ENCODE data around the gene SLC51B.
"Not testable (repeated sequence)": the region's sequence is repeated elsewhere in the genome, so short reads cannot be mapped to it uniquely, and the experiment has no call there.

SLC51B gene

GRCh38 chr15:65066001-65066634, 20.9 kb downstream of the SLC51B start:
- DNase-seq (ENCODE audit: low read depth): no peak

- DNase-seq (ENCODE audit: low read depth): no peak
Observed at GRCh38 chr15:65066635-65067316, 21.6 kb downstream of the SLC51B start.

GRCh38 chr15:65067317-65067644, 22.1 kb downstream of the SLC51B start:
- no peak for DNase-seq (ENCODE audit: low read depth)

- no peak for DNase-seq (ENCODE audit: low read depth)
Observed at GRCh38 chr15:65067645-65068402, 22.6 kb downstream of the SLC51B start, which contains the start of gene RASL12. Gene RASL12 (minus strand): TSS chr15:65067991. CDS start chr15:65067835, 156 bp downstream.

- DNase-seq (ENCODE audit: low read depth): no peak
Observed at GRCh38 chr15:65068403-65068788, 23.2 kb downstream of the SLC51B start.

- no peak for DNase-seq (ENCODE audit: low read depth)
Observed at GRCh38 chr15:65069179-65069578, 24.0 kb downstream of the SLC51B start.

- DNase-seq (ENCODE audit: low read depth): no peak
Observed at GRCh38 chr15:65069779-65070546, 24.8 kb downstream of the SLC51B start.

GRCh38 chr15:65071381-65071811, 26.2 kb downstream of the SLC51B start:
- no peak for DNase-seq (ENCODE audit: low read depth)

GRCh38 chr15:65072027-65072426, 26.8 kb downstream of the SLC51B start:
- DNase-seq (ENCODE audit: low read depth): no peak

GRCh38 chr15:65072617-65073016, 27.4 kb downstream of the SLC51B start:
- no peak for DNase-seq (ENCODE audit: low read depth)

- DNase-seq (ENCODE audit: low read depth): not testable (repeated sequence)
Observed at GRCh38 chr15:65074946-65075345, 29.8 kb downstream of the SLC51B start.

GRCh38 chr15:65075607-65076395, 30.6 kb downstream of the SLC51B start:
- DNase-seq (ENCODE audit: low read depth): not testable (repeated sequence)

- no peak for DNase-seq (ENCODE audit: low read depth)
Observed at GRCh38 chr15:65076486-65077290, 31.5 kb downstream of the SLC51B start, which contains the start of gene KBTBD13. Gene KBTBD13 (plus strand): TSS chr15:65076746. CDS start chr15:65076816, 70 bp downstream.

- no peak for DNase-seq (ENCODE audit: low read depth)
Observed at GRCh38 chr15:65077291-65077980, 32.2 kb downstream of the SLC51B start.

- DNase-seq (ENCODE audit: low read depth): peak; percentile 18
Observed at GRCh38 chr15:65077981-65078352, 32.8 kb downstream of the SLC51B start.

- no peak for DNase-seq (ENCODE audit: low read depth)
Observed at GRCh38 chr15:65079580-65079979, 34.4 kb downstream of the SLC51B start.

- no peak for DNase-seq (ENCODE audit: low read depth)
Observed at GRCh38 chr15:65081270-65081669, 36.1 kb downstream of the SLC51B start.

- no peak for DNase-seq (ENCODE audit: low read depth)
Observed at GRCh38 chr15:65081758-65082157, 36.6 kb downstream of the SLC51B start.

- no peak for DNase-seq (ENCODE audit: low read depth)
Observed at GRCh38 chr15:65082303-65082953, 37.2 kb downstream of the SLC51B start.
